H1 (cell line): Measurements from ENCODE around the gene POLE. TPM values are rescaled to one million over a fixed set of nuclear protein-coding genes. Genes with fewer than 3 reads are reported as not detected.

Experiments
- CTCF ChIA-PET: fragments of 300-600 bp; sonication (Branson Sonifier 250); formaldehyde crosslinking; loops from one replicate; lab custom pipeline; 2021; ENCODE audit not compliant: partially characterized antibody; lab: Charles Lee
- POLR2A ChIA-PET: fragments of 300-600 bp; sonication (Branson Sonifier 250); formaldehyde crosslinking; loops from one replicate; lab custom pipeline; 2021; ENCODE audit warnings: inconsistent platforms; ENCODE audit not compliant: partially characterized antibody; lab: Charles Lee
- DNase-seq, 2 experiments: peaks; one replicate each; pipeline versions ENCODE4 v3.0.0 to v3.0.0-alpha.2; 2010 to 2022; ENCODE audit warnings: low spot score in 2 of 2, low read depth in 1 of 2, mixed read lengths in 1 of 2
- FAIRE-seq: peaks from 2 replicates; lab custom pipeline; 2011; peaks lifted over from hg19 to GRCh38; lab: Jason Lieb, UNC
- H2AFZ ChIP-seq: 2 replicates; pipeline ENCODE4 v1.8.1; 2012; ENCODE audit warnings: low read length, inconsistent platforms
- H2AK5ac ChIP-seq: 2 replicates; pipeline ENCODE4 v1.6.1; 2013; ENCODE audit warnings: low read depth, low read length
- H2BK120ac ChIP-seq: replicated peaks from 2 replicates; pipeline ENCODE3; 2013; ENCODE audit warnings: low read depth, low read length, inconsistent platforms
- H2BK12ac ChIP-seq: 2 replicates; pipeline ENCODE4 v1.6.1; 2013; ENCODE audit warnings: low read depth, low read length
- H2BK15ac ChIP-seq: 2 replicates; pipeline ENCODE4 v1.6.1; 2013; ENCODE audit warnings: low read length
- H2BK20ac ChIP-seq: 2 replicates; pipeline ENCODE4 v1.6.1; 2013; ENCODE audit warnings: low read length
- H2BK5ac ChIP-seq: 2 replicates; pipeline ENCODE4 v1.6.1; 2013; ENCODE audit warnings: low read depth, low read length
- H3K14ac ChIP-seq: 2 replicates; pipeline ENCODE4 v1.6.1; 2013; ENCODE audit warnings: inconsistent platforms; ENCODE audit not compliant: insufficient read length
- H3K18ac ChIP-seq: 2 replicates; pipeline ENCODE4 v1.6.1; 2013; ENCODE audit warnings: low read length; ENCODE audit errors: extremely low read depth
- H3K23ac ChIP-seq: 2 replicates; pipeline ENCODE4 v1.6.1; 2013; ENCODE audit warnings: inconsistent platforms; ENCODE audit not compliant: insufficient read length
- H3K23me2 ChIP-seq: 2 replicates; pipeline ENCODE4 v1.6.1; 2013; ENCODE audit warnings: low read depth, low read length
- H3K27ac ChIP-seq: 2 replicates; pipeline ENCODE4 v1.6.1; 2011; ENCODE audit warnings: low read depth, low read length, inconsistent platforms
- H3K27me3 ChIP-seq, 4 experiments: replicated peaks in 1 of 4; 1 replicate in 1 of 4; 2 replicates in 3 of 4; pipeline versions ENCODE4 v1.6.1 to v1.8.1; 2011 to 2013; ENCODE audit warnings: low read length in 3 of 4, mild to moderate bottlenecking in 3 of 4, inconsistent platforms in 2 of 4, mixed read lengths in 2 of 4, moderate library complexity in 1 of 4; ENCODE audit not compliant: control insufficient read depth in 3 of 4, insufficient read depth in 3 of 4; ENCODE audit errors: extremely low read depth in 1 of 4
- H3K36me3 ChIP-seq, 4 experiments: 2 replicates each; pipeline versions ENCODE4 v1.6.1 to v1.8.1; 2011 to 2013; ENCODE audit warnings: mild to moderate bottlenecking in 4 of 4, low read length in 3 of 4, moderate library complexity in 2 of 4, control low read depth in 1 of 4, inconsistent platforms in 1 of 4; ENCODE audit not compliant: insufficient read depth in 4 of 4, control insufficient read depth in 2 of 4
- H3K4ac ChIP-seq: replicated peaks from 2 replicates; pipeline ENCODE3; 2013; ENCODE audit warnings: low read length, low read depth, mixed read lengths, inconsistent platforms; ENCODE audit not compliant: insufficient read length
- H3K4me1 ChIP-seq, 4 experiments: replicated peaks in 1 of 4; 1 replicate in 1 of 4; 2 replicates in 3 of 4; pipeline versions ENCODE4 v1.6.1 to v1.8.1; 2011 to 2013; ENCODE audit warnings: low read length in 3 of 4, inconsistent platforms in 2 of 4, mixed read lengths in 1 of 4; ENCODE audit not compliant: insufficient read depth in 4 of 4, control insufficient read depth in 3 of 4
- H3K4me2 ChIP-seq, 2 experiments: 2 replicates each; pipeline versions ENCODE4 v1.6.1 to v1.8.1; 2011 to 2013; ENCODE audit warnings: low read depth in 2 of 2, low read length in 2 of 2, control low read depth in 1 of 2, inconsistent platforms in 1 of 2, mild to moderate bottlenecking in 1 of 2; ENCODE audit not compliant: insufficient read depth in 1 of 2
- H3K4me3 ChIP-seq, 4 experiments: fragments of 200-600, 300-600 bp in 1 of 4; sonication (generic), shearing (Covaris generic), sonication (Bioruptor Twin) in 1 of 4; 2 replicates each; pipeline versions ENCODE4 v1.5.1 to v1.8.1; 2011 to 2016; ENCODE audit warnings: low read length in 4 of 4, low read depth in 3 of 4, control low read depth in 2 of 4, inconsistent platforms in 2 of 4, mild to moderate bottlenecking in 2 of 4, mixed read lengths in 1 of 4, moderate library complexity in 1 of 4; ENCODE audit not compliant: insufficient read depth in 2 of 4; ENCODE audit errors: extremely low read depth in 1 of 4
- H3K56ac ChIP-seq: replicated peaks from 2 replicates; pipeline ENCODE3; 2013; ENCODE audit warnings: low read depth, mild to moderate bottlenecking, mixed read lengths, low read length, inconsistent platforms; ENCODE audit not compliant: insufficient read length
- H3K79me1 ChIP-seq: 2 replicates; pipeline ENCODE4 v1.6.1; 2013; ENCODE audit warnings: low read depth, low read length, control low read depth
- H3K79me2 ChIP-seq, 2 experiments: 2 replicates each; pipeline versions ENCODE4 v1.6.1 to v1.8.1; 2012 to 2013; ENCODE audit warnings: low read length in 2 of 2, mild to moderate bottlenecking in 2 of 2, inconsistent platforms in 1 of 2; ENCODE audit not compliant: insufficient read depth in 2 of 2, control insufficient read depth in 1 of 2
- H3K9ac ChIP-seq, 4 experiments: replicated peaks in 1 of 4; 1 replicate in 1 of 4; 2 replicates in 3 of 4; pipeline versions ENCODE4 v1.6.1 to v1.8.1; 2011 to 2013; ENCODE audit warnings: low read depth in 3 of 4, low read length in 3 of 4, control low read depth in 2 of 4, mild to moderate bottlenecking in 2 of 4, moderate library complexity in 2 of 4, inconsistent platforms in 1 of 4; ENCODE audit errors: extremely low read depth in 1 of 4
- H3K9me3 ChIP-seq, 2 experiments: 2 replicates each; pipeline versions ENCODE4 v1.6.1 to v1.8.1; 2012 to 2013; ENCODE audit warnings: mild to moderate bottlenecking in 2 of 2, moderate library complexity in 2 of 2, control low read depth in 1 of 2, inconsistent platforms in 1 of 2, low read depth in 1 of 2, low read length in 1 of 2, mixed read lengths in 1 of 2; ENCODE audit not compliant: insufficient read depth in 2 of 2
- H4K20me1 ChIP-seq, 2 experiments: replicated peaks in 1 of 2; 2 replicates each; pipeline versions ENCODE3 to v1.8.1; 2011 to 2013; ENCODE audit warnings: inconsistent platforms in 2 of 2, low read length in 2 of 2, mild to moderate bottlenecking in 1 of 2; ENCODE audit not compliant: insufficient read depth in 2 of 2, control insufficient read depth in 1 of 2
- H4K5ac ChIP-seq: 2 replicates; pipeline ENCODE4 v1.6.1; 2013; ENCODE audit warnings: low read length, low read depth, mixed read lengths, inconsistent platforms; ENCODE audit not compliant: insufficient read length
- H4K8ac ChIP-seq: 2 replicates; pipeline ENCODE4 v1.8.0; 2013; ENCODE audit warnings: mild to moderate bottlenecking, moderate library complexity, low read length, inconsistent platforms; ENCODE audit not compliant: insufficient read depth; ENCODE audit errors: extremely low read depth
- H4K91ac ChIP-seq: replicated peaks from 2 replicates; pipeline ENCODE3; 2013; ENCODE audit warnings: low read length, mixed read lengths, inconsistent platforms; ENCODE audit not compliant: insufficient read length
- CREB1 ChIP-seq: IDR thresholded peaks from 2 replicates; pipeline ENCODE4 v1.6.1; 2012; ENCODE audit warnings: inconsistent platforms
- POLR2A ChIP-seq, 2 experiments: IDR thresholded peaks; 1 replicate in 1 of 2; 2 replicates in 1 of 2; pipeline ENCODE4 v1.6.1; 2011; ENCODE audit warnings: low read depth in 2 of 2, low read length in 2 of 2, mild to moderate bottlenecking in 2 of 2; ENCODE audit errors: control extremely low read depth in 1 of 2
- WGBS, 2 experiments: shearing (Covaris generic) in 1 of 2; methylation state at CpG; one replicate each; pipeline versions ENCODE4 v1.1.6 to v1.1.7; 2013 to 2015; ENCODE audit warnings: low lambda C conversion rate in 2 of 2, mixed read lengths in 2 of 2, inconsistent platforms in 1 of 2, low coverage in 1 of 2, missing lambda C conversion rate in 1 of 2; ENCODE audit not compliant: insufficient replicate concordance in 2 of 2, insufficient coverage in 1 of 2, insufficient read length in 1 of 2; ENCODE audit errors: extremely low coverage in 1 of 2, missing lambda C conversion rate in 1 of 2; 5-methylcytosine and 5-hydroxymethylcytosine counted together
- polyA plus RNA-seq, 7 experiments: library from polyadenylated mRNA; depleted of rRNA in 3 of 7; stranded (reverse) in 5 of 7; unstranded in 2 of 7; fragments of >200 nt in 5 of 7; fragments of 200-250 nt in 2 of 7; gene quantifications; 1 replicate in 5 of 7; 2 replicates in 1 of 7; 4 replicates in 1 of 7; pipeline versions ENCODE4 v1.2.1 to v1.2.3, GENCODE V29; 2011 to 2013; ENCODE audit warnings: missing spikeins in 2 of 7, mixed read lengths in 2 of 7
- total RNA-seq: library from RNA; stranded (reverse); fragmentation: NEBNext Ultra II Directional; extraction: Animal tissue kit (Norgen Biotek cat#: 25700); gene quantifications from 2 replicates; pipeline ENCODE4 v1.2.1, GENCODE V29; 2021

POLE gene
- total and polyA plus RNA-seq, 2 of the 8 experiments (the other 6 are each of a cell fraction or from before 2014, with no cell fraction given), result 59.7 to 115 TPM

DNA sequence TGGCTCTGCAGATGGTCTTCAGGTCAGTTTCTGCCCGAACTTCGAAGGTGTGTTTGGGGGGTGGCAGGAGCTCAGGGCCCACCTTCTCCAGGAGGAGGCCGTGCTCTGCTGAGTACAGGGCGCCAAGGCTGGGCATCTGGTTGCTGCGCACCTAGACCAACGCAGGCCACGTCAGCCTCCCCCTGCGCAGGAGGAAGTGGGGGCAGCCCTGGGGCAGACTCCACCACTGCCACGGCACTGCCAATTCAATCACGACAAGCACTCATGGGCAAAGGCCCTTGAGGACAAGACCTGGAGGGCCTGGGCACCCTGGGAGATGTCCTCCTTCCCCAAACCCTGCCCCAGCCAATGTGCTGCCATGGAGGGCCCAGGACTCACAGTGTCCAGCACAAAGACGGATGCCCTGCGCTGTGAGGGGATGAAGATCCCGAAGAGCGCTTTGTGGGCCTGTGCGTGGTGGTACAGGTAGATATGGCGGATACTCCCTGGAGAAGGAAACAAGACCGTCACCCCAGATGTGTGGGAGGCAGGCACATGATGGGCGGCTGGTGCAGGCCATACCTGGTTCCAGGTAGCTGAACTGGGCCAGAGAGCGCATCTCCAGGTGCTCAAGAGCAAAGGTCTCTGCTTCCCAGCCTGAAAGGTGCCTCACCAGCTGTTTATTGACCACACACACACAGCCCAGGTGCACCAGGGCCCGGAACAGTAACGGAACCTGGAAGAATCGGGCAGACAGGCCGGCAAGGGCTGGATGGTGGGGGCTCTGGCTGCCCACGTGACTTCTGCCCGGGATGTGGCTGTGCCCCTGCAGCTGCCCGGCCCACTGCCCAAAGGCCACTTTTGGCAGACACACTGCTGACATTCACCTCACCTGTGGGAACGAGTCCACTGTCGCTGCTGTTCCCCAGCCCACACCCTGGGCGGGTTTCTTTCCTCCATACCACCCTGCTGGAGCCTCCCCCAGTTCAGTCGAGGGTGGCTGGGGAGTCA is 44.0 kb downstream of the POLE start:
- Histone ChIP-seq H4K91ac (no peak overlapping the region), H4K8ac (no peak overlapping the region; the same call in 1 of the 2 replicates), H2AFZ (no peak overlapping the region), H3K79me1 (no peaks in the 10 kb centered on the region; the same call in 1 of the 2 replicates), H3K23me2 (no peaks in the 10 kb centered on the region), H3K27me3 (no peaks in the 10 kb centered on the region), H3K4me1 (no peaks in the 10 kb centered on the region), H2BK12ac (no peak overlapping the region), H3K4ac (no peak overlapping the region), H3K4me3 (no peak overlapping the region), H3K23ac (no peak overlapping the region), H3K27ac (no peak overlapping the region), H2AK5ac (no peak overlapping the region), H3K79me2 (no peaks in the 10 kb centered on the region), H3K4me2 (no peak overlapping the region), H3K9ac (no peak overlapping the region), H3K36me3 (peaks cover 32 to 67% (median 57%) of the 10 kb centered on the region in 4 experiments), H2BK120ac (no peak overlapping the region), H4K5ac (no peak overlapping the region), H3K9me3 (no peaks in the 10 kb centered on the region), H3K14ac (no peak overlapping the region), H2BK5ac (no peak overlapping the region), H4K20me1 (peaks cover 2 to 32% of the 10 kb centered on the region in 2 experiments), H2BK20ac (no peak overlapping the region), H3K56ac (no peak overlapping the region), H2BK15ac (no peak overlapping the region), H3K18ac (no peak overlapping the region)
- POLR2A ChIA-PET, result interaction anchor here (1.1 to 1.3 kb wide), 2 partner anchors 11 to 17 kb away, joined by 3 to 4 read pairs; no protein-coding TSS in a partner anchor
- TF ChIP-seq CREB1 (no peak), POLR2A (IDR thresholded peaks at IDR 0.05; ENCODE audit: control extremely low read depth in 1 of 2, low read depth in 2 of 2, low read length in 2 of 2) (peak in 1 of 2 experiments; percentile 1; a peak in 1 of 3 replicates)
- 94% methylated on average over 29 of the region's 30 CpGs; no CpG with 5 or more reads in 1 of the 2 experiments for WGBS, 2 experiments
- CTCF ChIA-PET, result no interaction called here
- FAIRE-seq (no peak), DNase-seq (no peak)
